Activated T-cell treated with anti-CD3 and anti-CD28 coated beads, Interleukin-2, amount 50 U/mL, for 72 hours (primary cell): Measurements from ENCODE around the gene DLG2. TPM values are rescaled to one million over a fixed set of nuclear protein-coding genes. Genes with fewer than 3 reads are reported as not detected.
A peak's percentile ranks its signal among the peaks of the same experiment; 100 is the strongest.

Source experiments
- ATAC-seq, 2 donors: fragments of 150-1000 bp; cut with Tn5 transposase; replicated peaks in 1 of 2; 2 replicates each; pipeline ENCODE4 v1.10.0; 2021; ENCODE audit warnings: moderate library complexity in 2 of 2, mild to moderate bottlenecking in 1 of 2
- DNase-seq, 2 donors: peaks; one replicate each; pipeline ENCODE4 v3.0.0; 2021 to 2022; ENCODE audit warnings: mixed read lengths in 1 of 2
- H3K27ac Mint-ChIP-seq: one replicate; pipeline ENCODE4 v1.8.0; 2022; ENCODE audit warnings: mild to moderate bottlenecking, moderate library complexity, mixed read lengths
- H3K27me3 Mint-ChIP-seq: one replicate; pipeline ENCODE4 v1.8.0; 2022; ENCODE audit warnings: low read depth, mixed read lengths
- H3K36me3 Mint-ChIP-seq, 2 donors: one replicate each; pipeline ENCODE4 v1.8.0; 2022; ENCODE audit warnings: mixed read lengths in 2 of 2, mild to moderate bottlenecking in 1 of 2; ENCODE audit not compliant: insufficient read depth in 2 of 2
- H3K4me1 Mint-ChIP-seq: one replicate; pipeline ENCODE4 v1.8.0; 2022; ENCODE audit warnings: low read depth, mixed read lengths
- H3K4me3 Mint-ChIP-seq, 2 donors: one replicate each; pipeline ENCODE4 v1.8.0; 2022; ENCODE audit warnings: mild to moderate bottlenecking in 2 of 2, mixed read lengths in 2 of 2, moderate library complexity in 2 of 2
- H3K9me3 Mint-ChIP-seq, 2 donors: one replicate each; pipeline ENCODE4 v1.8.0; 2022; ENCODE audit warnings: mixed read lengths in 2 of 2
- total RNA-seq, 2 donors: library from RNA; stranded (reverse); gene quantifications; one replicate each; pipeline ENCODE4 v1.2.3, GENCODE V29; 2022

Gene DLG2
- total RNA-seq, 2 donors from 2014 or later, result 4.1 to 5.3 TPM

- peak in 1 of 2 donors; percentile 84 for ATAC-seq
- peaks cover 0 to 5% of the 10 kb centered on the region in 2 donors for H3K36me3 Mint-ChIP-seq
- no peak overlapping the region for H3K27ac Mint-ChIP-seq
- H3K9me3 Mint-ChIP-seq, result peaks cover 0 to 6% of the 10 kb centered on the region in 2 donors
- peaks cover 9% of the 10 kb centered on the region for H3K27me3 Mint-ChIP-seq
- no peak for DNase-seq
- H3K4me3 Mint-ChIP-seq, result no peak overlapping the region
- H3K4me1 Mint-ChIP-seq, result peaks cover 5% of the 10 kb centered on the region
These were observed 45.0 kb downstream of the DLG2 start for GRCh38 chr11:85582111-85582510.

- peaks cover 0 to 3% of the 10 kb centered on the region in 2 donors for H3K36me3 Mint-ChIP-seq
- H3K4me1 Mint-ChIP-seq, result no peaks in the 10 kb centered on the region
- H3K4me3 Mint-ChIP-seq, result no peak overlapping the region
- no peak overlapping the region for H3K27ac Mint-ChIP-seq
- ATAC-seq (no peak), DNase-seq (no peak)
- peaks cover 0 to 6% of the 10 kb centered on the region in 2 donors for H3K9me3 Mint-ChIP-seq
- H3K27me3 Mint-ChIP-seq, result no peaks in the 10 kb centered on the region
These were observed 51.8 kb downstream of the DLG2 start for GRCh38 chr11:85575388-85575787.

- ATAC-seq, result no peak
- H3K4me1 Mint-ChIP-seq, result no peaks in the 10 kb centered on the region
- H3K27ac Mint-ChIP-seq, result no peak overlapping the region
- H3K27me3 Mint-ChIP-seq, result no peaks in the 10 kb centered on the region
- no peak overlapping the region for H3K4me3 Mint-ChIP-seq
- H3K36me3 Mint-ChIP-seq, result no peaks in the 10 kb centered on the region
- peaks cover 0 to 4% of the 10 kb centered on the region in 2 donors for H3K9me3 Mint-ChIP-seq
- no peak for DNase-seq
These were observed 55.1 kb downstream of the DLG2 start for GRCh38 chr11:85572056-85572455.

GRCh38 chr11:85569525-85569924 lies 57.6 kb downstream of the DLG2 start:
- no peak for ATAC-seq
- Mint-ChIP-seq H3K9me3 (peaks cover 0 to 2% of the 10 kb centered on the region in 2 donors), H3K4me1 (no peaks in the 10 kb centered on the region), H3K36me3 (no peaks in the 10 kb centered on the region), H3K27ac (no peak overlapping the region), H3K27me3 (no peaks in the 10 kb centered on the region), H3K4me3 (no peak overlapping the region)
- no peak for DNase-seq

GRCh38 chr11:85558411-85558810 lies 68.7 kb downstream of the DLG2 start:
- Mint-ChIP-seq H3K9me3 (peaks cover 0 to 2% of the 10 kb centered on the region in 2 donors), H3K27ac (no peak overlapping the region), H3K4me3 (no peak overlapping the region), H3K36me3 (no peaks in the 10 kb centered on the region), H3K4me1 (no peaks in the 10 kb centered on the region), H3K27me3 (peaks cover 8% of the 10 kb centered on the region)
- DNase-seq (no peak), ATAC-seq (no peak)

GRCh38 chr11:85551881-85552280 lies 75.3 kb downstream of the DLG2 start:
- peaks cover 0 to 7% of the 10 kb centered on the region in 2 donors for H3K9me3 Mint-ChIP-seq
- DNase-seq (no peak), ATAC-seq (no peak)
- H3K27me3 Mint-ChIP-seq, result peaks cover 9% of the 10 kb centered on the region
- H3K4me1 Mint-ChIP-seq, result no peaks in the 10 kb centered on the region
- H3K27ac Mint-ChIP-seq, result no peak overlapping the region
- no peak overlapping the region for H3K4me3 Mint-ChIP-seq
- H3K36me3 Mint-ChIP-seq, result no peaks in the 10 kb centered on the region

GRCh38 chr11:85541683-85542082 lies 85.5 kb downstream of the DLG2 start:
- DNase-seq (no peak), ATAC-seq (no peak)
- Mint-ChIP-seq H3K4me3 (no peak overlapping the region), H3K9me3 (peaks cover 2 to 8% of the 10 kb centered on the region in 2 donors), H3K36me3 (no peaks in the 10 kb centered on the region), H3K27ac (no peak overlapping the region), H3K27me3 (no peaks in the 10 kb centered on the region), H3K4me1 (no peaks in the 10 kb centered on the region)

- DNase-seq (no peak), ATAC-seq (no peak)
- Mint-ChIP-seq H3K4me3 (no peak overlapping the region), H3K4me1 (no peaks in the 10 kb centered on the region), H3K27me3 (no peaks in the 10 kb centered on the region), H3K36me3 (no peaks in the 10 kb centered on the region), H3K27ac (no peak overlapping the region), H3K9me3 (peaks cover 2% of the 10 kb centered on the region in 2 donors)
These were observed 86.4 kb downstream of the DLG2 start for GRCh38 chr11:85540635-85541205.

- H3K4me3 Mint-ChIP-seq, result no peak overlapping the region
- H3K9me3 Mint-ChIP-seq, result peaks cover 2 to 4% of the 10 kb centered on the region in 2 donors
- DNase-seq, result no peak
- no peaks in the 10 kb centered on the region for H3K36me3 Mint-ChIP-seq
- no peaks in the 10 kb centered on the region for H3K4me1 Mint-ChIP-seq
- ATAC-seq, result no peak
- H3K27me3 Mint-ChIP-seq, result no peaks in the 10 kb centered on the region
- no peak overlapping the region for H3K27ac Mint-ChIP-seq
These were observed 87.0 kb downstream of the DLG2 start for GRCh38 chr11:85540181-85540580.

GRCh38 chr11:85539740-85540139 lies 87.4 kb downstream of the DLG2 start:
- H3K27me3 Mint-ChIP-seq, result no peaks in the 10 kb centered on the region
- H3K4me1 Mint-ChIP-seq, result no peaks in the 10 kb centered on the region
- ATAC-seq (no peak), DNase-seq (no peak)
- no peak overlapping the region for H3K27ac Mint-ChIP-seq
- H3K36me3 Mint-ChIP-seq, result peaks cover 3% of the 10 kb centered on the region in 2 donors
- H3K9me3 Mint-ChIP-seq, result peaks cover 5 to 6% of the 10 kb centered on the region in 2 donors
- H3K4me3 Mint-ChIP-seq, result no peak overlapping the region

GRCh38 chr11:85539029-85539689 lies 88.0 kb downstream of the DLG2 start:
- H3K27ac Mint-ChIP-seq, result no peak overlapping the region
- H3K9me3 Mint-ChIP-seq, result peaks cover 5 to 6% of the 10 kb centered on the region in 2 donors
- H3K4me1 Mint-ChIP-seq, result no peaks in the 10 kb centered on the region
- H3K27me3 Mint-ChIP-seq, result no peaks in the 10 kb centered on the region
- no peak overlapping the region for H3K4me3 Mint-ChIP-seq
- ATAC-seq, result no peak
- peaks cover 3 to 6% of the 10 kb centered on the region in 2 donors for H3K36me3 Mint-ChIP-seq
- no peak for DNase-seq

- no peak for DNase-seq
- H3K36me3 Mint-ChIP-seq, result peaks cover 3 to 7% of the 10 kb centered on the region in 2 donors
These were observed 90.7 kb downstream of the DLG2 start for GRCh38 chr11:85536438-85536837.

GRCh38 chr11:85534806-85535205 lies 92.3 kb downstream of the DLG2 start:
- DNase-seq (no peak), ATAC-seq (no peak)
- Mint-ChIP-seq H3K27ac (no peak overlapping the region), H3K9me3 (peaks cover 5 to 6% of the 10 kb centered on the region in 2 donors), H3K4me3 (no peak overlapping the region), H3K4me1 (no peaks in the 10 kb centered on the region), H3K36me3 (peaks cover 3 to 7% of the 10 kb centered on the region in 2 donors), H3K27me3 (no peaks in the 10 kb centered on the region)

More at GRCh38 chr11:85536438-85536837, 90.7 kb downstream of the DLG2 start:
- Mint-ChIP-seq H3K4me1 (no peaks in the 10 kb centered on the region), H3K9me3 (peaks cover 5 to 6% of the 10 kb centered on the region in 2 donors), H3K27me3 (no peaks in the 10 kb centered on the region), H3K27ac (no peak overlapping the region), H3K4me3 (no peak overlapping the region)
- ATAC-seq, result no peak
